GM18519 (cell line): ENCODE measurements around the gene ALG13.
"Not testable (repeated sequence)": the region's sequence is repeated elsewhere in the genome, so short reads cannot be mapped to it uniquely, and the experiment has no call there.

Source experiments
- ATAC-seq: cut with Tn5 transposase; IDR thresholded peaks from one replicate; pipeline ENCODE4 v1.9.1; 2021; ENCODE audit warnings: mild to moderate bottlenecking, moderate library complexity; ENCODE audit not compliant: unreplicated experiment, low FRiP score

The ALG13 gene

GRCh38 chrX:111680988-111681779, at the start of gene ALG13:
Gene ALG13 (plus strand): TSS chrX:111681170. CDS start chrX:111681219, 49 bp downstream.
- ATAC-seq: peak; percentile 99

DNA sequence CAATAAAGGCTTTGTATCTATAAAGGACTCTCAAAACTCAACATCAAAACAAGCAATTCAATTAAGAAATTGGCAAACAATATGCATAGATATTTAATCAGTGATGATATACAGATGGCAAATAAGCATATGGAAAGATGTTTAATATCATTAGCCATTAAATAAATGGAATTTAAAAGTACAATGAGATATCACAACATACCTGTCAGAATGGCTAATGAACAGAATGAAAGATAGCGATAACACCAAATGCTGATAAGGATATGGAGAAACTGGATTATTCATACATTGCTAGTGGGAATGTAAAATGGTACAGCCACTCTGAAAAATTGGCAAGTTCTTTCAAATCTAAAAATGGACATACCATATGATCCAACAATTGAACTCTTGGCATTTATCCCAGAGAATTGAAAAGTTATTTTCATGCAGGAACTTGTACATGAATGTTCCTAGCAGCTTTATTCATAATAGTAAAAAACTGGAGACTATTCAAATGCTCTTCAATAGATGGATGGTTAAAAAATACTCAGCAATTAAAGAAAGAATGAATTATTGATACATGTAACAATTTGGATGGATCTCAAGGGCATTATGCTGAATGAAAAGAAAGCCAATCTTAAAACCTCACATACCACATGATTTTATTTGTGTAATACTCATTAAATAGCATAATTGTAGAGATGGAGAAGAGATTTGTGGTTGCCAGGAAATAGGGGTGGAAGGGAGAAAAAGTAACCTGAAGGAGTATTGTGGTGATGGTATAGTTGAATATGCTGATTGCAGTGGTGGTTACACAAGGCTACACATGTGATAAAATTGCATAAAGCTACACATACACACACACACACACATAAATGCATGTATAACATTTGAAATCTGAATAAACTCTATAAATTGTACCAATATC, 45.9 kb upstream of the ALG13 start:
- ATAC-seq: no peak

DNA sequence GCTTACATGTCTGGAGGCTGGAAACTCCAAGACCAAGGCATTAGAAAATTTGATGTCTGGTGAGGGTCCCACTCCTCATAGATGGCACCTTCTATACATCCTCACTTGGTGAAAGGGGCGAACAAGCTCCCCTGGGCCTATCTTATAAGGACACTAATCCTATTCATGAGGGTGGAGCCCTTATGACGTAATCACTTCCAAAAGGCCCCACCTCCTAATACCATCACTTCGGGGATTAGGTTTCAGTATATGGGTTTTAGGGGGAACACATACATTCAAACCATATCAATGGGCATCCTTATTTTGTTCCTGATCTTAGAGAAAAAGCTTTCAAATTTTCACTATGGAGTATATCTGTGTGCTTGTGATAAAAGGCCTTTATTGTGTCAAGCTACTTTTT, 39.0 kb upstream of the ALG13 start:
- ATAC-seq: no peak

- ATAC-seq: not testable (repeated sequence)
Measured at GRCh38 chrX:111645165-111645564, 35.8 kb upstream of the ALG13 start.

DNA sequence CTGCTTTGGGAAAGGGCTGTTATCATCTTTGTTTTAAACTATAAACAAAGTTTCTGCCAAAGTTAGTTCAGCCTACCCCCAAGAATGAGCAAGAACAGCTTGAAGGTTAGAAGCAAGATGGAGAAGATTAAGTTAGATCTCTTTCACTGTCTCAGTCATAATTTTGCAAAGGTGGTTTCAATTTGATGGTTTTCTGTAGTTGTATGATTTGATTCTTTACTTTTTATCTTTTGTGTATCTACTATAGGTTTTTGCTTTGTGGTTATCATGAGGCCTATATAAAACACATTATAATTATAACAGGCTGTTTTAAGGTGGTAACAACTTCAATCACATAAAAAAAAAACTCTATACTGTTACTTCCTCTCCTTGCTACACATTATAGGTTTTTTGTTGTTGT, 35.4 kb upstream of the ALG13 start:
- ATAC-seq: no peak

- ATAC-seq: no peak
Measured at GRCh38 chrX:111646515-111646914, 34.5 kb upstream of the ALG13 start.

- no peak for ATAC-seq
Measured at GRCh38 chrX:111648802-111649201, 32.2 kb upstream of the ALG13 start.

GRCh38 chrX:111649638-111650037, 31.3 kb upstream of the ALG13 start:
- no peak for ATAC-seq

GRCh38 chrX:111650845-111651244, 30.1 kb upstream of the ALG13 start:
- no peak for ATAC-seq

GRCh38 chrX:111652719-111653118, 28.3 kb upstream of the ALG13 start:
- no peak for ATAC-seq

DNA sequence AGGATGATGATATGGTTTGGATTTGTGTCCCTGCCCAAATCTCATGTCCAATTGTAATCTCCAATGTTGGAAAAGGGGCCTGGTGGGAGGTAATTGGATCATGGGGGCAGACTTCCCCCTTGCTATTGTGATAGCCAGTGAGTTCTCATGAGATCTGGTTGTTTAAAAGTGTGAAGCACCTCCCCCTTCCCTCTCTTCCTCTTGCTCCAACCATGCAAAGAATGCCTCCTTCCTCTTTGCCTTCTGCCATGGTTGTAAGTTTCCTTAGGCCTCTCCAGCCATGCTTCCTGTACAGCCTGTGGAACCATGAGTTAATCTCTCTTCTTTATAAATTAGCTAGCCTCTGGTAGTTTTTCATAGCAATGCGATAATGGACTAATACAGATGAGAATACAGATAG, 19.7 kb upstream of the ALG13 start:
- ATAC-seq: no peak

DNA sequence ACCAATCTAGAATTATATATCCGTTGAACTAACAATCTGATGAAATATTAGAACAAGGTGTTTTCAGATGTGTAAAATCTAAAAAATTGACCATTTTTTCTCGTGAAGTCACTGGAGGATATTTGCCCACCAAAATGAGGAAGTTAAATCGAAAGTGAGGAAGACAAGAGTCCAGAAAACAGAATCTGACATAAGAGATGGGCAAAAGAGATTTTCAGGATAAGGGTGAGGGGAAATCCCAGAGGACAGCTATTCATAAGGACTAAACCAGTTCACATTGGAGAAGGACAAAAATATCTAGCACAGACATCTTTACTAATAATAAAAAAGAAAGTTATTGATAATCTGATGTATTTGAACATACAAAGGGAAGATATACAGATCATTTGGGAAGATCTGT, 18.7 kb upstream of the ALG13 start:
- ATAC-seq: no peak

GRCh38 chrX:111671668-111672067, 9.3 kb upstream of the ALG13 start:
- no peak for ATAC-seq

DNA sequence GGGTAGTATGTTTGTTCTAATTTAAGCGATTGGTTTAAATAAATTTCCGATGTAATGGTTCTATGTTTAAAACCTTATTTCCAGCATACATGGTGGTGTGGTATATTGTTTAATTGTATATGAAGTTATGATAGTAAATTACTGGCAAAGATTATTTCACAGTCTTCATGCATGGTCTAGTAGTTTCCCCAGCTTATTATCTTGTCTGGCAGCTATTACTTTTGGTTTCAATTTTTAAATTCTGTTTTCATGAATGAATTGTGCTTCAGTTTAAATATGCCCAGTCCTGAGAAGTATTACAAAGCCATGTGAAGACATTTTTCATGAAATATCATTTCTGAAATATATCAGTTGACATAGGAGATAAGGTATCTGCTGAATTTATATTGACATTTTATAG, 6.3 kb downstream of the ALG13 start:
- ATAC-seq: no peak

DNA sequence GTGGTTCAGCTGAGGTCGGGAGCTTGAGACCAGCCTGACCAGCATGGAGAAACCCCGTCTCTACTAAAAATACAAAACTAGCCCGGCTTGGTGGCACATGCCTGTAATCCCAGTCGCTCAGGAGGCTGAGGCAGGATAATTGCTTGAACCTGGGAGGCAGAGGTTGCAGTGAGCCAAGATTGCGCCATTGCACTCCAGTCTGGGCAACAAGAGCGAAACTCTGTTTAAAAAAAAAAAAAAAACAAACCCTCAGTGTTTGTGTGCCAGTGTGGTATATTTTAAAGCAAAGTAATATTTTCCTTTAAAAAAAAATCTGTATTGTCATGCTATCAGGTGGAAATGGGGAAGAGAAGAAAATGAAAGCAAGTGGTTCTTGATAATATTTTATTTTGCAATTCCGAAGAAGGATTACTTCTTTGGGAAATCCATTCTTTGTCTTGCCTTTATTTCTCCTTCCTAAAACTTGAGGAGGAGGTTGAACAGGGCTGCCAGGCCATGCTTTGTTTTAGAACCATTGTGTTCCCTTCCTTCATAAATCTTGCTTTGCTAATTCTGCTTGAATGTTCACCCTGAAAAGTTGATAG, 14.4 kb downstream of the ALG13 start:
- no peak for ATAC-seq

GRCh38 chrX:111719426-111720210, 38.6 kb downstream of the ALG13 start:
- ATAC-seq: no peak

- ATAC-seq: no peak
Measured at GRCh38 chrX:111728096-111728495, 47.1 kb downstream of the ALG13 start.

- no peak for ATAC-seq
Measured at GRCh38 chrX:111731351-111731750, 50.4 kb downstream of the ALG13 start.

DNA sequence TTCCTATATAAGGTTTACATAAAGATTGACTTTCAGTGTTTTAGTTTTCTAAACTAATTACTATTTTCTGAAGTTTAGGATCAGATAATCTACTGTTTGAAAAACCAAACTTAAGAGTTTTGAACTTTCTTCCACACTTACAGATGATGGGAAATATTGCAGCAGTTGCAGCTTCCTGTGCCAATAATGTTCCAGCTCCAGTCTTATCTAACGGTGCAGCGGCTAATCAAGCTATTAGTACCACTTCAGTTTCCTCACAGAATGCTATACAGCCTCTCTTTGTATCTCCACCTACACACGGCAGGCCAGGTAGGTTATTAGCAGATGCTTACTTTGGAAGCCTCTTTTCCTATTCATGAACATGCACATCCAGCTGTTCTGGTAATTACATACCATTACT, 55.6 kb downstream of the ALG13 start:
- ATAC-seq: no peak

DNA sequence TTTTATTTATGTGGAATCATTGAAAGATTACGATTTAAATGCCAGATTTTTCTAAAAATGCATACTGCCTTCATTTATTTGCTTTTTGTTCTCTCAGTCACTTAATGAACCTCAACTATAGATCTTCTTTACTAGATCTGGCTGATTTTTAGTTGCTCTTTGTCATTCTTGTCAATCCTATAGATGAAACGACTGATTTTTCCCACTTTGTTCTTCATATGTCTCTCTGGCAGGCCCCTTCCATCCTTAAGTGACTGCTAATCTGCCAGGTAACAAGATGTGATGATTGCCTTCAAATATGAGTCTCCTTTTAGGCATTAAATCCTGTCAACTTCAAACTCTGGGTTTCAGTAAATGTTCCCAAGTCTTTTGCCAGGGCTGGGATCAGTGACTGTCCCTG, 61.0 kb downstream of the ALG13 start:
- no peak for ATAC-seq
